Transverse colon (tissue), 3 donors: ENCODE results near the gene RRP12.

Source experiments
- CTCF ChIP-seq, 5 experiments: fragments of 200-600 bp in 3 of 5; fragments of 450-650 bp in 2 of 5; sonication (generic) in 3 of 5; IDR thresholded peaks; 1 replicate in 2 of 5; 2 replicates in 3 of 5; pipeline ENCODE4 v1.5.1; 2016 to 2017; ENCODE audit warnings: antibody characterized with exemption in 5 of 5, inconsistent platforms in 3 of 5, mild to moderate bottlenecking in 2 of 5, moderate library complexity in 1 of 5
- POLR2A ChIP-seq: fragments of 450-650 bp; IDR thresholded peaks from one replicate; pipeline ENCODE4 v1.6.1; 2016; ENCODE audit warnings: antibody characterized with exemption, mild to moderate bottlenecking, moderate library complexity

GRCh38 chr10:97385565-97385964 lies 15.6 kb downstream of the RRP12 start:
- TF ChIP-seq POLR2A = no peak
- TF ChIP-seq CTCF (IDR thresholded peaks at IDR 0.05) = no peak
